Sciatic nerve (tissue), 2 donors: Measurements from ENCODE around the gene RHEB. TPM values are rescaled to one million over a fixed set of nuclear protein-coding genes. Genes with fewer than 3 reads are reported as not detected.

Source experiments
- ATAC-seq: fragments of 200-7000 bp; cut with Tn5 transposase; one replicate; pipeline ENCODE4 v1.9.1; 2020; ENCODE audit warnings: mild to moderate bottlenecking, moderate library complexity
- DNase-seq: peaks from one replicate; pipeline ENCODE4 v3.0.0-alpha.2; 2020; ENCODE audit warnings: low spot score
- intact Hi-C: fragments of 100-400 bp; cut with DNase I; formaldehyde crosslinking; loops from one replicate; pipeline ENCODE4 v1.14.2; 2022
- total RNA-seq: library from RNA; stranded (reverse); fragmentation: NEBNext Ultra II Directional; extraction: Animal tissue kit (Norgen Biotek cat#: 25700); gene quantifications from one replicate; pipeline ENCODE4 v1.2.1, GENCODE V29; 2021
- donor health status: DM: no; HTN: no; CAD: no.
- donor health status: DM: no; HTN: no; CAD: no.

The RHEB gene
- total RNA-seq, 1 donor from 2014 or later, result 113 TPM

DNA sequence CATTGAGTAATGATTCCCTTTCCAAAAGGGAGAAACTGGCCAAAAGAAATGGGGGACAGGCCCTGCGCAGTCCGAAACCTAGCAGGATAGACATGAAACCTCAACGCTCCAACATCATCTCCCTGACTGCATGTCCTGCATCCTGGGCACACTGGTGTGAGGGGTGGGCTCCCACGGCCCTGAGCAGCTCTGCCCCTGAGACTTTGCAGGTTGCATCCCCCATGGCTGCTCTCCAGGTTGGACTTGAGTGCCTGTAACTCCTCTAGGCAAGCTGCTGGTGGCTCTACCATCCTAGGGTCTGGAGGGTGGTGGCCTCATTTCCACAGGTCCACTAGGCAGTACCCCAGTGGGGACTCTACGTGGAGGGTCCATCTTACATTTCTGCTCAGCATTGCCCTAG lies 63.4 kb downstream of the RHEB start:
- intact Hi-C loops, result loop anchor here (10.0 kb wide), 1 partner anchor 299 kb away; no protein-coding TSS in a partner anchor
- ATAC-seq, result no peak
- DNase-seq, result no peak

DNA sequence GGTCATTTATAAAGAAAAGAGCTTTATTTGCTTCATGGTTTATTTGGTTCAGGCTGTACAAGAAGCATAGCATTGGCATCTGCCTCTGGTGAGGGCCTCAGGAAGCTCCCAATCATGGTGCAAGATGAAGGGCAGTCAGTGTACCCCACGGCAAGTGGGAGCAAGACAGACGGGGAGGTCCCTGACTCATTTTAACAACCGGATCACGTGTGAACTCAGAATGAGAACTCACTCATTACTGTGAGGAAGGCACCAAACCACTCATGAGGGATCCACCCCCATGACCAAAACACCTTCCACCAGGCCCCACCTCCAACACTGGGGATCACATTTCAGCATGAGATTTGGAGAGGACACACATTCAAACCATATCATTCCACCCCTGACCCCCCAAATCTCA lies 64.0 kb downstream of the RHEB start:
- DNase-seq (no peak), ATAC-seq (no peak)
- intact Hi-C loops, result loop anchor here (10.0 kb wide), 1 partner anchor 299 kb away; no protein-coding TSS in a partner anchor

- DNase-seq, result no peak
- intact Hi-C loops, result loop anchor here (10.0 kb wide), 1 partner anchor 300 kb away; no protein-coding TSS in a partner anchor
- no peak for ATAC-seq
Measured at GRCh38 chr7:151454932-151455530, 64.7 kb downstream of the RHEB start.

GRCh38 chr7:151454305-151454704 lies 65.4 kb downstream of the RHEB start:
- ATAC-seq (peak; percentile 32), DNase-seq (no peak)
- intact Hi-C loops, result loop anchor here (10.0 kb wide), 1 partner anchor 300 kb away; no protein-coding TSS in a partner anchor

- DNase-seq (no peak), ATAC-seq (no peak)
- intact Hi-C loops, result loop anchor here (10.0 kb wide), 1 partner anchor 301 kb away; no protein-coding TSS in a partner anchor
Measured at GRCh38 chr7:151453326-151453791, 66.3 kb downstream of the RHEB start.

DNA sequence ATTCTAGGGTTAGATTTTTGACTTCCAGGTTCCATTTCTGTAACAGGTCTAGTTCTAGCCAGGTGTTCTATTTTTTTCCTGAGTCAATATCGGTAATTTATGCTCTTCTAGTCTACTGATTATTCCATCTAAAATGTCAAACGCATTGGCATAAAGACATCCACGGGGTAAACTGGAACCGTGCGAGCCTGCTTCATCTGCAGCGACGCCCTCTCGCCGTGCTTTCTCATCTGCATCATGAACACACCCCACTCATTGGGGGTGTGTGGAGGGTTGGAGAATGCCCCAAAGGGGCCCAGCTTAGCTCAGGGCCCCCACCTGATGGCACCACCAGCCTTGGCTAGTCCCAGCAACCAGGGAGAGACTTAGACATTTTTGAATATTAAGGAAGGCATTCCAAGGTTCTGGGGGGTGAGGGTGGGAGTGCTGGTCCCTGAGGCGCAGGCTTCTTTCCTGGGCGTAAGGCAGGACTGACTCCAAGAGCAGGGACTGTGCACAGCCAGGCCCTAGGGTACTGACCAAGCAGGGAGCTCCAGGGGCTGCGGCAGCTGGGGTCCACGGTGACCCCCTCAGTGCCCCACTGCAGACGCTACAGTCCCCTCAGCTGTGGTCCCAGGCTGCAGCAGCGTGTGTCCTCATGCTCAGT lies 66.9 kb downstream of the RHEB start:
- intact Hi-C loops, result loop anchor here (10.0 kb wide), 1 partner anchor 302 kb away; no protein-coding TSS in a partner anchor

GRCh38 chr7:151451626-151452571 lies 67.8 kb downstream of the RHEB start:
- DNase-seq (peak; percentile 42), ATAC-seq (no peak)
- intact Hi-C loops, result loop anchor here (10.0 kb wide), 1 partner anchor 303 kb away; no protein-coding TSS in a partner anchor

More for the DNA sequence above, 66.9 kb downstream of the RHEB start:
- DNase-seq, result no peak
- no peak for ATAC-seq

DNA sequence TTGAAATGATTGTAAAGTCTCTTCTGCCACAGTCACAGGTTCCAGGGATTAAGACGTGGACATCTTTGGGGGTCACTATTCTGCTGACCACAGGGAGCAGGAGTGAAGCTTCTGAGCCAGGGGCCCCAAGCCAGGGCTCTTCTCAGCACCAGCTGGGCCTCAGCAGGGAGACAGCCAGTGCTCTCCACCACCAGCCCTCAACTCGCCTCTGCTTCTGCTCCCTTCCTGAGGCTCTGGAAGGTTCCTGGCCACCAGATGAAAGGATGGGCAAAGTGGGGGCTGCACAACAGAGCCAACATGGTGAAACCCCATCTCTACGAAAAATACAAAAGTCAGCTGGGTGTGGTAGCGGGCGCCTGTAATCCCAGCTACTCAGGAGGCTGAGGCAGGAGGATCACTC lies 68.5 kb downstream of the RHEB start:
- DNase-seq (peak; percentile 34), ATAC-seq (no peak)
- intact Hi-C loops, result loop anchor here (10.0 kb wide), 1 partner anchor 304 kb away; no protein-coding TSS in a partner anchor

- ATAC-seq (no peak), DNase-seq (peak; percentile 23)
- intact Hi-C loops, result loop anchor here (2.0 to 10.0 kb wide), 2 partner anchors 81 to 305 kb away; no protein-coding TSS in a partner anchor
Measured at GRCh38 chr7:151449990-151450389, 69.7 kb downstream of the RHEB start.

DNA sequence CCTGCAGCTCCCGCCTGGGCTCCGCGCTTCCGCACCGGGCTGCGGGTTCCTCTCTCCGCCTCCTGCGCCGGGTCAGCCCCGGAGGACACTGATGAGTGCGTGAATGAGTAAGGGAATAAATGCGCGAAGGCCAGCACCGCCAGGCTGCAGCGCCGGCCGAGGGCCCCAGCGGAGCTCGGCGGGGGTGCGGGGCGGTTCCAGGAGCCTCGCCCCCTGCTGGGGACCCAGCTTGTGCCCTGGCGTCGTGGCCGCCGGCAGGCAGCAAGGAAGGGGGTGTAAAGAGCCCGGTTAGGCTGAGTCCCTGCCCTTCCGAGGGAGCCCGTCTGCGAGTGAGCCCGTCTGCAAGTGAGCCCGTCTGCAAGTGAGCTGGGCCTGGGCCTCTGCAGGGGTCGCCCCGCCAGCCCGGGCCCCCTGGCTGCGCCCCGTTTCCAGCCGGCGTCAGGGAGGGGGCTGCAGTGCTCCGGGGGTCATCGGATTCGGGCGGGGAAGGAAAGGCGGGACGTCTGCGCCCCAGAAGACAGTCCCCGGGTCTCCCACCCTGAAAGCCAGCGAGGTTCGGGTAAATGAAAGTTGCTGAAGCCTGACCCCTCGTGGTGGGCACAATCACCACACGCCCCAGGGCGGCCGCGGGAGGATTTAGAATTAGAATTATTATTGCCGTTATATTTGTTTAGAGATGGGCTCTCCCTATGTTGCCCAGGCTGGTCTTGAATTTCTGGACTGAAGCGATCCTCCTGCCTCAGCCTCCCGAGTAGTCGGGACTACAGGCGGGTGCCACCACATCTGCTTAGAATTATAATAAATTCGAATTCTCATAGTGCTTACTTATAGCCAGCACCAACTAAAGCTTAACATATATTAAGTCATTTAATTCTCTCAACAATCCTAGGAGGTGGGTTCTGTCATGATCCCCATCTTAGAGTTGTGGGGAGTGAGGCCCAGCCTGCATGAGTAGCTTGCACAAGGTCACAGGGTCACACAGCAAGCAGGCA lies 71.1 kb downstream of the RHEB start:
- intact Hi-C loops, result loop anchor here (2.0 kb wide), 1 partner anchor 80 kb away; no protein-coding TSS in a partner anchor
- DNase-seq (peak; percentile 89), ATAC-seq (peak; percentile 90)

GRCh38 chr7:151447901-151448260 lies 71.8 kb downstream of the RHEB start:
- ATAC-seq, result no peak
- DNase-seq, result no peak
- intact Hi-C loops, result loop anchor here (2.0 kb wide), 1 partner anchor 79 kb away; no protein-coding TSS in a partner anchor

DNA sequence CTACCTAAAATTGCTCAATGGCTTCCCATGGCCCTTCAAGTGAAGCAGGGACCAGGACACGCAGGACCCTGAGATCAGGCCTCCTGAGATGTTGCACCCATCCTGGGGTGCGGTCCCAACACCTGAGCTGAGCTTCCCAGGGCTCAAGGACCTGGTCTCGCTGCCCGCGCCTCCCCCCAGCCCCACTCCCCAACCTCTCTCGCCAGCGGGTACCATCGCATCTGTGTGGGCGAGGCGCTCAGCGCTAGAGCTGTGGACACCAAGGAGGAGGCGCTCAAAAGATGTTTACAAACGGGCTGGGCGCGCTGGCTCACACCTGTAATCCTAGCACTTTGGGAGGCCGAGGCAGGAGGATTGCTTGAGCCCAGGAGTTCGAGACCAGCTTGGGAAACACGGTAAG lies 72.4 kb downstream of the RHEB start:
- peak; percentile 59 for DNase-seq
- intact Hi-C loops, result no loop called here

GRCh38 chr7:151446412-151446811 lies 73.3 kb downstream of the RHEB start:
- DNase-seq (peak; percentile 25), ATAC-seq (no peak)
- intact Hi-C loops, result no loop called here

More for the DNA sequence above, 72.4 kb downstream of the RHEB start:
- no peak for ATAC-seq

DNA sequence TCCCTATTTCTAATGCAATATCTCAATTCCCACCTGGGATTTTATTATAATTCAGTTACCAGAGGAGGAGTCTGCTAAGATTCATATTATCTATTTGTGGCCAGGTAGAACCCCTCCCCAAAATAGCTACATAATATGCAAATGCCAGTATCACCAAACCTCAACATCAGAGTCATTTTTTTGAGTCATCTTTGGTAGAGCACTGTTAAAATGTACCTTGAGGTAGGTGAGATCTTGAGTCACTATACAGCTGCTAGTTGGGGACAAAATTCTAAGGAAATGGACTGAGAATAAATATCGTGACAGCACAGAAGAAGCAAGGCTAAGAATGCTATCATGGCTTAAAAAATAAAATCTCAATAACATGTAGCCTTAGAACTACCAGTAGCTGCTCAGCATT lies 75.1 kb downstream of the RHEB start:
- intact Hi-C loops, result no loop called here
- no peak for DNase-seq
- no peak for ATAC-seq

DNA sequence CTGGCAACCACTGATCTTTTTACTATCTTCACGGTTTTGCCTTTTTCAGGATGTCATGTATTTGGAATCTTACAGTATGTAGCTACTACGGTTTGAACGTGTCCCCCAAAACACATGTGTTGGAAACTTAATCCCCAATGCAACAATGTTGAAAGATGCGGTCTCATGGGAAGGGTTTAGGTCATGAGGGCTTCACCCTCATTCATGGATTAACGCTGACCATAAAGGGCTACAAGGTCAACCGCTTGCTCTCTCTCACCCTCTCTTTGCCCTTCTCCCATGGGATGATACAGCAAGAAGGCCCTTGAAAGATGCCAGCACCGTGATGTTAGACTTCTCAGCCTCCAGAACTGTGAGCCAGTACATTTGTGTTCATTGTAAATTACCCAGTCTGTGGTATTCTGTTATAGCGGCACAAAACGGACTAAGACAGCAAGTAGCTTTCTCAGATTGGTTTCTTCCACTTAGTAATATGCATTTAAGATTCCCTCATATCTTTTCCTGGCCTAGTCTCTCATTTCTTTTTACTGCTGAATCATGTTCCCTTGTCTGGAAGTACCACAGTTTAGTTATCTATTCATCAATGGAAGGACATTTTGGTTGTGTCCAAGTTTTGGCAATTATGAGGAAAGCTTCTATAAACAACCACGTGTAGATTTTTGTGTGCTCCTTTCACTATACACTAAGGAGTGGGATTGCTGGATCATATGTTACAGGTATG lies 76.8 kb downstream of the RHEB start:
- intact Hi-C loops, result no loop called here
- DNase-seq, result peak; percentile 14
- ATAC-seq, result no peak

GRCh38 chr7:151440799-151441445 lies 78.8 kb downstream of the RHEB start:
- DNase-seq (peak; percentile 62), ATAC-seq (peak; percentile 25)
- intact Hi-C loops, result no loop called here
